SK-N-SH (cell line): Measurements from ENCODE around the gene C5orf58. TPM values are rescaled to one million over a fixed set of nuclear protein-coding genes. Genes with fewer than 3 reads are reported as not detected.

Experiments used
- CTCF ChIA-PET: fragments of 300-600, 350-600 bp; formaldehyde crosslinking; extraction: SDS; loops from one replicate; lab custom pipeline; 2021; lab: Yijun Ruan, JAX
- POLR2A ChIA-PET: fragments of 350-600 bp; sonication (Branson Sonifier 250); formaldehyde crosslinking; extraction: SDS; loops from one replicate; lab custom pipeline; 2020; ENCODE audit warnings: antibody characterized with exemption, inconsistent platforms; lab: Yijun Ruan, JAX
- DNase-seq: peaks from one replicate; pipeline ENCODE4 v3.0.0; 2012
- H2AFZ ChIP-seq: fragments of 200-600 bp; sonication (generic); 2 replicates; pipeline ENCODE4 v1.8.1; 2016; ENCODE audit warnings: antibody characterized with exemption, mild to moderate bottlenecking, low read depth
- H3F3A ChIP-seq: fragments of 200-600 bp; sonication (generic); replicated peaks from 2 replicates; pipeline ENCODE3; 2016; ENCODE audit warnings: antibody characterized with exemption, mild to moderate bottlenecking; ENCODE audit not compliant: insufficient read depth
- H3K27ac ChIP-seq, 2 experiments: fragments of 200-500 bp in 1 of 2; fragments of 200-600 bp in 1 of 2; sonication (Bioruptor generic) in 1 of 2; sonication (generic), shearing (Covaris generic) in 1 of 2; 2 replicates each; pipeline versions ENCODE4 v1.5.1 to v1.6.1; 2014 to 2016; ENCODE audit warnings: low read depth in 2 of 2, inconsistent platforms in 1 of 2, low read length in 1 of 2, mild to moderate bottlenecking in 1 of 2, mixed read lengths in 1 of 2
- H3K27me3 ChIP-seq: fragments of 200-600 bp; sonication (generic), shearing (Covaris generic); 2 replicates; pipeline ENCODE4 v1.6.1; 2016; ENCODE audit warnings: mixed run types; ENCODE audit not compliant: insufficient read depth
- H3K36me3 ChIP-seq, 2 experiments: fragments of 200-500 bp in 1 of 2; fragments of 200-600 bp in 1 of 2; sonication (Bioruptor generic) in 1 of 2; sonication (generic) in 1 of 2; replicated peaks in 1 of 2; 2 replicates each; pipeline versions ENCODE3 to v1.5.1; 2014 to 2016; ENCODE audit warnings: low read length in 1 of 2, mild to moderate bottlenecking in 1 of 2; ENCODE audit not compliant: insufficient read depth in 2 of 2, control insufficient read depth in 1 of 2
- H3K4me1 ChIP-seq, 2 experiments: fragments of 200-500 bp in 1 of 2; fragments of 200-600 bp in 1 of 2; sonication (Bioruptor generic) in 1 of 2; sonication (generic), shearing (Covaris generic) in 1 of 2; 2 replicates each; pipeline versions ENCODE4 v1.5.1 to v1.6.1; 2014 to 2016; ENCODE audit warnings: low read depth in 1 of 2, low read length in 1 of 2, mixed run types in 1 of 2; ENCODE audit not compliant: insufficient read depth in 2 of 2, control insufficient read depth in 1 of 2
- H3K4me2 ChIP-seq: fragments of 200-600 bp; sonication (generic), shearing (Covaris generic); 2 replicates; pipeline ENCODE4 v1.6.1; 2017; ENCODE audit warnings: mixed run types
- H3K4me3 ChIP-seq, 2 experiments: fragments of 200-500 bp in 1 of 2; fragments of 200-600 bp in 1 of 2; sonication (Bioruptor generic) in 1 of 2; sonication (generic), shearing (Covaris generic) in 1 of 2; 2 replicates each; pipeline versions ENCODE4 v1.5.1 to v1.8.1; 2014 to 2016; ENCODE audit warnings: low read depth in 2 of 2, inconsistent platforms in 1 of 2, low read length in 1 of 2, mild to moderate bottlenecking in 1 of 2, mixed read lengths in 1 of 2, moderate library complexity in 1 of 2
- H3K79me2 ChIP-seq: fragments of 200-600 bp; sonication (generic); 2 replicates; pipeline ENCODE4 v1.8.1; 2017; ENCODE audit warnings: mild to moderate bottlenecking; ENCODE audit not compliant: insufficient read depth
- H3K9ac ChIP-seq: fragments of 200-600 bp; sonication (generic); 2 replicates; pipeline ENCODE4 v1.6.1; 2017; ENCODE audit warnings: mixed run types
- H3K9me2 ChIP-seq: fragments of 200-600 bp; sonication (generic); 2 replicates; pipeline ENCODE4 v1.6.1; 2017; ENCODE audit warnings: mixed run types
- H3K9me3 ChIP-seq: fragments of 200-600 bp; sonication (generic); 2 replicates; pipeline ENCODE4 v1.6.1; 2017; ENCODE audit warnings: mixed run types, mild to moderate bottlenecking, moderate library complexity
- H4K20me1 ChIP-seq: fragments of 200-600 bp; sonication (generic); 2 replicates; pipeline ENCODE4 v1.6.1; 2017; ENCODE audit warnings: mild to moderate bottlenecking, mixed run types; ENCODE audit not compliant: insufficient read depth
- CHD2 ChIP-seq: fragments of 150-350 bp; IDR thresholded peaks from 2 replicates; pipeline ENCODE4 v1.6.1; 2018; ENCODE audit warnings: low read length; ENCODE audit not compliant: partially characterized antibody
- ELF1 ChIP-seq: IDR thresholded peaks from 2 replicates; pipeline ENCODE4 v1.4.0; 2012
- GATA2 ChIP-seq: sonication (generic); formaldehyde crosslinking; IDR thresholded peaks from 2 replicates; pipeline ENCODE4 v1.5.0; 2020; ENCODE audit warnings: mild to moderate bottlenecking, missing genetic modification reagents
- JUND ChIP-seq: IDR thresholded peaks from 2 replicates; pipeline ENCODE4 v1.4.0; 2012
- MEF2A ChIP-seq: IDR thresholded peaks from 2 replicates; pipeline ENCODE4 v1.4.0; 2012; ENCODE audit warnings: low read depth, borderline replicate concordance
- NFIC ChIP-seq: IDR thresholded peaks from 2 replicates; pipeline ENCODE4 v1.4.0; 2012; ENCODE audit warnings: borderline replicate concordance
- PBX3 ChIP-seq: IDR thresholded peaks from 2 replicates; pipeline ENCODE4; 2012
- RAD21 ChIP-seq: IDR thresholded peaks from 2 replicates; pipeline ENCODE4 v1.6.1; 2012; ENCODE audit warnings: mild to moderate bottlenecking, low read length
- RFX5 ChIP-seq: IDR thresholded peaks from 2 replicates; pipeline ENCODE4 v1.6.1; 2012; ENCODE audit warnings: mild to moderate bottlenecking, improper control_type of control experiment, low read length
- RXRA ChIP-seq: IDR thresholded peaks from 2 replicates; pipeline ENCODE4 v1.4.0; 2012; ENCODE audit warnings: low read depth, mild to moderate bottlenecking, borderline replicate concordance
- TCF12 ChIP-seq: IDR thresholded peaks from 2 replicates; pipeline ENCODE4 v1.4.0; 2012
- ZBTB33 ChIP-seq: IDR thresholded peaks from 2 replicates; pipeline ENCODE4 v1.4.0; 2012; ENCODE audit warnings: low read depth, borderline replicate concordance
- WGBS: methylation state at CpG from one replicate; pipeline ENCODE4 v1.1.6; 2017; ENCODE audit warnings: low lambda C conversion rate; 5-methylcytosine and 5-hydroxymethylcytosine counted together
- polyA plus RNA-seq, 3 experiments: library from polyadenylated mRNA; depleted of rRNA; stranded (reverse); fragments of >200 nt; gene quantifications; 2 replicates each; pipeline ENCODE4 v1.2.3, GENCODE V29; 2012
- TF ChIP-seq, protein P1 (sequence below): fragments of 200-600 bp; sonication (generic); IDR thresholded peaks from 2 replicates; pipeline ENCODE4 v1.6.1; 2017; ENCODE audit warnings: antibody characterized with exemption, mild to moderate bottlenecking, moderate library complexity
- TF ChIP-seq, protein P2 (sequence below): fragments of 150-350 bp; IDR thresholded peaks from 2 replicates; pipeline ENCODE4 v1.6.1; 2017; ENCODE audit warnings: antibody characterized with exemption, low read length, low read depth, borderline replicate concordance

C5orf58 gene
- polyA plus RNA-seq, 1 of the 3 experiments (the other 2 are of a cell fraction) = not detected

GRCh38 chr5:170226661-170227060, 6.1 kb upstream of the C5orf58 start:
- POLR2A ChIA-PET = no interaction called here
- Histone ChIP-seq H3K27ac (peak overlapping the region in 1 of 2 experiments; percentile 65; a peak in 2 of 4 replicates), H3K79me2 (no peaks in the 10 kb centered on the region), H3K36me3 (no peaks in the 10 kb centered on the region), H3K4me2 (no peak overlapping the region), H3K27me3 (no peaks in the 10 kb centered on the region; the same call in 1 of the 2 replicates), H3K4me3 (no peak overlapping the region), H3K4me1 (peaks cover 0 to 21% of the 10 kb centered on the region in 2 experiments; a peak in 2 of 4 replicates), H2AFZ (no peak overlapping the region), H4K20me1 (no peaks in the 10 kb centered on the region), H3K9me3 (no peaks in the 10 kb centered on the region), H3K9ac (no peak overlapping the region), H3K9me2 (no peaks in the 10 kb centered on the region), H3F3A (no peaks in the 10 kb centered on the region)
- 55% methylated on average over 2 of the region's 2 CpGs for WGBS
- DNase-seq = peak; percentile 59
- TF ChIP-seq GATA2 (CRISPR knock-in tag) = peak; percentile 10; the same call in 1 of the 2 replicates
- peak; percentile 16 for TF ChIP-seq CHD2
- TF ChIP-seq PBX3 = no peak
- 0 out of 2 replicates have a peak, but pooled peaks have one; percentile 16 for TF ChIP-seq RFX5
- CTCF ChIA-PET = interaction anchor here (0.7 to 11.9 kb wide), 39 partner anchors 10 to 517 kb away, joined by 3 to 257 read pairs (median 6); no protein-coding TSS in a partner anchor

DNA sequence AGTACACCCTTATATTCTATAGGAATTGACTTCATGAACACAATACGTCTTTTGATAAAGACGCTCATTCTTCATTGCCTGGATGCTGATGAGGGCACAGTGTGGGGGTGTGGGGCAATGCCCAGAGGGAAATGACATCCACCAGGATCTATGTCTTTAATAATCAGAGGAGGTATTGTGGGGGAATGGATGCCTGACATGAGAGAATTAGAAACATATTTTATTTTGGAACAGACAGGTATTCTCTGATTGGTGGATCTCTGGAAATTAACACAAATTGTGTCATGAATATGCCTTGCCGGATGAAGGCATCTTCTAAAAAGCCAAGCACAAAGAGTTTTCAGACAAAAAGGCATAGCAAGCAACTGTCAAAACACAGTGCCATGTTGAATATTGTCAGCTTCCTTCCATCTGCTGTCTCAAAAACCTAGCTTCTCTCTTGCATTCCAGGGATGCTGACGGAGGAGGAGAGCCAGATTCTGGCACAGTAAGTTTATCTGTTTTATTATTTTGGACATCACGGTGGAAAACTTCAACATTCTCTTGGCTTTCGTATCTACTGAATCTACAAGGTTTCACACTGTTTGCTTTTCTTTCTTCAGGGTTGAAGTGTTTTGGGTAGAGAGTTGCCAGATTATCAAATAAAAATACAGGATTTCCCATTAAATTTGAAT, 3.9 kb upstream of the C5orf58 start:
- H3K9me3 ChIP-seq = no peaks in the 10 kb centered on the region
- H2AFZ ChIP-seq = no peak overlapping the region
- H3F3A ChIP-seq = no peaks in the 10 kb centered on the region
- H3K79me2 ChIP-seq = no peaks in the 10 kb centered on the region
- no peaks in the 10 kb centered on the region for H3K9me2 ChIP-seq
- ChIA-PET POLR2A (no interaction called here), CTCF (interaction anchor here (1.0 to 11.9 kb wide), 5 partner anchors 12 to 403 kb away, joined by 3 to 257 read pairs (median 30); no protein-coding TSS in a partner anchor)
- peaks cover 0 to 18% of the 10 kb centered on the region in 2 experiments; a peak in 2 of 4 replicates for H3K4me1 ChIP-seq
- H4K20me1 ChIP-seq = no peaks in the 10 kb centered on the region
- no peak overlapping the region for H3K9ac ChIP-seq
- no peak overlapping the region for H3K4me2 ChIP-seq
- TF ChIP-seq TCF12 (no peak), JUND (no peak), NFIC (no peak), RXRA (no peak), MEF2A (no peak), ZBTB33 (no peak), ELF1 (no peak), RAD21 (no peak), GATA2 (CRISPR knock-in tag) (no peak)
- TF ChIP-seq, protein P1, sequence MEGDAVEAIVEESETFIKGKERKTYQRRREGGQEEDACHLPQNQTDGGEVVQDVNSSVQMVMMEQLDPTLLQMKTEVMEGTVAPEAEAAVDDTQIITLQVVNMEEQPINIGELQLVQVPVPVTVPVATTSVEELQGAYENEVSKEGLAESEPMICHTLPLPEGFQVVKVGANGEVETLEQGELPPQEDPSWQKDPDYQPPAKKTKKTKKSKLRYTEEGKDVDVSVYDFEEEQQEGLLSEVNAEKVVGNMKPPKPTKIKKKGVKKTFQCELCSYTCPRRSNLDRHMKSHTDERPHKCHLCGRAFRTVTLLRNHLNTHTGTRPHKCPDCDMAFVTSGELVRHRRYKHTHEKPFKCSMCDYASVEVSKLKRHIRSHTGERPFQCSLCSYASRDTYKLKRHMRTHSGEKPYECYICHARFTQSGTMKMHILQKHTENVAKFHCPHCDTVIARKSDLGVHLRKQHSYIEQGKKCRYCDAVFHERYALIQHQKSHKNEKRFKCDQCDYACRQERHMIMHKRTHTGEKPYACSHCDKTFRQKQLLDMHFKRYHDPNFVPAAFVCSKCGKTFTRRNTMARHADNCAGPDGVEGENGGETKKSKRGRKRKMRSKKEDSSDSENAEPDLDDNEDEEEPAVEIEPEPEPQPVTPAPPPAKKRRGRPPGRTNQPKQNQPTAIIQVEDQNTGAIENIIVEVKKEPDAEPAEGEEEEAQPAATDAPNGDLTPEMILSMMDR = no peak
- TF ChIP-seq, protein P2, sequence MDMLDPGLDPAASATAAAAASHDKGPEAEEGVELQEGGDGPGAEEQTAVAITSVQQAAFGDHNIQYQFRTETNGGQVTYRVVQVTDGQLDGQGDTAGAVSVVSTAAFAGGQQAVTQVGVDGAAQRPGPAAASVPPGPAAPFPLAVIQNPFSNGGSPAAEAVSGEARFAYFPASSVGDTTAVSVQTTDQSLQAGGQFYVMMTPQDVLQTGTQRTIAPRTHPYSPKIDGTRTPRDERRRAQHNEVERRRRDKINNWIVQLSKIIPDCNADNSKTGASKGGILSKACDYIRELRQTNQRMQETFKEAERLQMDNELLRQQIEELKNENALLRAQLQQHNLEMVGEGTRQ = no peak
- WGBS = 73% methylated on average over 6 of the region's 6 CpGs
- H3K27me3 ChIP-seq = no peaks in the 10 kb centered on the region; the same call in 1 of the 2 replicates
- H3K27ac ChIP-seq = no peak overlapping the region
- no peak overlapping the region for H3K4me3 ChIP-seq
- DNase-seq = no peak
- no peaks in the 10 kb centered on the region for H3K36me3 ChIP-seq
